Gastrocnemius medialis (tissue), 4 donors: ENCODE data around the gene HRH2.

Experiments
- CTCF ChIP-seq, 5 experiments: fragments of 450-650 bp in 3 of 5; fragments of 200-600 bp in 2 of 5; sonication (generic) in 2 of 5; IDR thresholded peaks in 4 of 5; conservative IDR thresholded peaks in 1 of 5; 1 replicate in 4 of 5; 2 replicates in 1 of 5; pipeline ENCODE4 v1.5.1; 2016 to 2019; ENCODE audit warnings: antibody characterized with exemption in 5 of 5, mild to moderate bottlenecking in 3 of 5, moderate library complexity in 3 of 5
- POLR2A ChIP-seq, 2 donors: fragments of 450-650 bp; IDR thresholded peaks; one replicate each; pipeline ENCODE4 v1.6.1; 2017; ENCODE audit warnings: antibody characterized with exemption in 2 of 2, mild to moderate bottlenecking in 2 of 2, moderate library complexity in 2 of 2

- peak in 2 of 5 experiments; percentile 36 to 43 for TF ChIP-seq CTCF (IDR thresholded peaks at IDR 0.05 in 4 of 5, conservative IDR thresholded peaks at IDR 0.05 in 1 of 5)
- TF ChIP-seq POLR2A (IDR thresholded peaks at IDR 0.05) = no peak
These were observed 38.4 kb downstream of the HRH2 start for GRCh38 chr5:175696139-175696854.
